Measurements from ENCODE around the gene MAGED2.
"Not testable (repeated sequence)": the region's sequence is repeated elsewhere in the genome, so short reads cannot be mapped to it uniquely, and the experiment has no call there.

- not testable (repeated sequence) for TF ChIP-seq CTCF (IDR thresholded peaks at IDR 0.05; ENCODE audit: insufficient read depth, low read length, poor library complexity, severe bottlenecking); EZH2phosphoT487 (conservative IDR thresholded peaks at IDR 0.05; ENCODE audit: low read length)
Measured at GRCh38 chrX:54841184-54841874, 33.8 kb downstream of the MAGED2 start.

All from SU-DHL-6 (cell line).